Adrenal gland (tissue), 12 donors: ENCODE data around the gene TMEM97. TPM values are rescaled to one million over a fixed set of nuclear protein-coding genes. Genes with fewer than 3 reads are reported as not detected.

Experiments used
- DNase-seq, 7 donors: peaks; one replicate each; pipeline ENCODE4 v3.0.0-alpha.2; 2019 to 2020
- H3K27ac ChIP-seq, 5 donors: fragments of 200-600 bp; sonication (generic) in 4 of 5; 1 replicate in 3 of 5; 2 replicates in 2 of 5; pipeline versions ENCODE4 v1.5.1 to v1.8.0; 2016 to 2020; ENCODE audit warnings: mild to moderate bottlenecking in 1 of 5
- H3K27me3 ChIP-seq: fragments of 200-600 bp; 2 replicates; pipeline ENCODE4 v1.8.0; 2021
- H3K36me3 ChIP-seq, 2 donors: fragments of 200-600 bp; replicated peaks in 1 of 2; 1 replicate in 1 of 2; 2 replicates in 1 of 2; pipeline versions ENCODE4 v1.5.1 to v1.8.0; 2018 to 2022
- H3K4me1 ChIP-seq, 2 donors: fragments of 200-600 bp; replicated peaks in 1 of 2; 1 replicate in 1 of 2; 2 replicates in 1 of 2; pipeline versions ENCODE4 v1.5.1 to v1.8.0; 2018 to 2021
- H3K4me3 ChIP-seq, 4 donors: fragments of 200-600 bp; sonication (generic) in 3 of 4; one replicate each; pipeline ENCODE4 v1.5.1; 2016 to 2018
- H3K9me3 ChIP-seq, 3 donors: fragments of 200-600 bp; sonication (generic) in 1 of 3; replicated peaks in 1 of 3; 1 replicate in 2 of 3; 2 replicates in 1 of 3; pipeline versions ENCODE4 v1.5.1 to v1.8.0; 2016 to 2021
- CTCF ChIP-seq, 6 experiments: fragments of 450-650 bp in 4 of 6; fragments of 200-600 bp in 2 of 6; sonication (generic) in 1 of 6; IDR thresholded peaks; 1 replicate in 5 of 6; 2 replicates in 1 of 6; pipeline versions ENCODE4 v1.5.1 to v1.8.0; 2016 to 2021; ENCODE audit warnings: antibody characterized with exemption in 6 of 6, mild to moderate bottlenecking in 2 of 6, moderate library complexity in 1 of 6
- POLR2A ChIP-seq, 2 donors: fragments of 450-650 bp; IDR thresholded peaks; one replicate each; pipeline ENCODE4 v1.6.1; 2017; ENCODE audit warnings: antibody characterized with exemption in 2 of 2, mild to moderate bottlenecking in 2 of 2, moderate library complexity in 1 of 2
- WGBS, 4 donors: extraction: QIAGEN DNeasy Blood & Tissue Kit in 2 of 4; methylation state at CpG; one replicate each; pipeline versions ENCODE4 v1.1.5 to v1.1.7; 2013 to 2017; 5-methylcytosine and 5-hydroxymethylcytosine counted together
- intact Hi-C, 2 donors: fragments of 100-400 bp; cut with DNase I; formaldehyde crosslinking; loops; one replicate each; pipeline versions ENCODE4 v1.14.1 to v1.15.0; 2022 to 2023
- polyA plus RNA-seq, 3 donors: library from polyadenylated mRNA; stranded (reverse); fragments of 200-250 nt in 2 of 3; fragments of 350-450 nt in 1 of 3; fragmentation: Illumina TruSeq in 1 of 3; extraction: RNeasy Lipid Tissue Mini Kit (QIAGEN cat#74804) in 1 of 3; gene quantifications; one replicate each; pipeline ENCODE4 v1.2.3, GENCODE V29; 2013 to 2014
- total RNA-seq, 9 donors: library from RNA; depleted of rRNA in 4 of 9; stranded (reverse); fragments of >200 nt in 4 of 9; fragments of 120-200 nt in 1 of 9; fragmentation: NEBNext Ultra II Directional in 1 of 9; extraction: Animal tissue kit (Norgen Biotek cat#: 25700) in 1 of 9; gene quantifications; one replicate each; pipeline versions ENCODE4 v1.1.0 to v1.2.4, GENCODE V29; 2013 to 2023
- donor health status: healthy with polysubstance abuse.
- donor health status: Bipolar disorder and iron deficiency.
- donor health status: DM: yes; HTN: yes; CAD: no.
- donor health status: DM: no; HTN: no; CAD: no.
- donor health status: DM: no; HTN: no; CAD: no.
- donor health status: DM: yes; HTN: yes; CAD: no.

The TMEM97 gene
- total and polyA plus RNA-seq, 12 donors, result 6.5 to 779 (median 33.8) TPM

DNA sequence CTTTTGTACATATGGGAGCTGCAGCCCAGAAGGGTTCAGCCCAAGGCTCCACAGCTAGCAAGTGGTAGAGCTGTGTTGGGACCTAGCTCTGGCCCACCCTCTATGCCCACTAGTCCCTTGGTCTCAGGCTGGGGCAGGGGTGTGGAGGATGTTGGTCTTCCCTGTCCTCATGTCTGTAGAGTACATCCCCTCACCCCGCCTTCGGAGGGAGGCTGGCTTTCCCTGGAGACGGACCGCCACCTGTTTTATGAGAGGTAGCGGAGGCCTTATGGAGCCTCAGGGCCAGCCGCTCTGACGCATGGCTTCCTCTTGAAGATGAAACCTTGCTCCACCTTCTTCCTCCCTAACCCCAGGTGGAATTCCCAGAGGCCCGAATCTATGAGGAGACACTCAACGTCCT lies 25.0 kb downstream of the TMEM97 start:
- peaks cover 27 to 44% of the 10 kb centered on the region in 2 donors for H3K4me1 ChIP-seq

GRCh38 chr17:28344435-28344901 lies 25.5 kb downstream of the TMEM97 start:
- 91 to 98% (median 93%) methylated on average over 16 to 19 of the region's 19 CpGs for WGBS, 4 donors
- DNase-seq, result peak in 1 of 7 donors; percentile 56
- Histone ChIP-seq H3K27me3 (no peaks in the 10 kb centered on the region), H3K4me1 (peaks cover 27 to 43% of the 10 kb centered on the region in 2 donors), H3K4me3 (no peak overlapping the region), H3K9me3 (no peaks in the 10 kb centered on the region), H3K27ac (peak overlapping the region in 2 of 5 donors; percentile 56 to 85), H3K36me3 (peaks cover 0 to 88% of the 10 kb centered on the region in 2 donors)
- TF ChIP-seq CTCF (IDR thresholded peaks at IDR 0.05) (no peak), POLR2A (IDR thresholded peaks at IDR 0.05) (no peak)
- intact Hi-C loops, result no loop called here

More for the DNA sequence above, 25.0 kb downstream of the TMEM97 start:
- peaks cover 0 to 88% of the 10 kb centered on the region in 2 donors for H3K36me3 ChIP-seq
- H3K9me3 ChIP-seq, result no peaks in the 10 kb centered on the region
- peak in 1 of 7 donors; percentile 53 for DNase-seq
- WGBS, 4 donors, result 81 to 96% (median 92%) methylated on average over 2 to 9 of the region's 9 CpGs
- no peaks in the 10 kb centered on the region for H3K27me3 ChIP-seq
- H3K27ac ChIP-seq, result peak overlapping the region in 1 of 5 donors; percentile 56
- no peak overlapping the region for H3K4me3 ChIP-seq
- intact Hi-C loops, result no loop called here
- TF ChIP-seq POLR2A (IDR thresholded peaks at IDR 0.05), result no peak
- TF ChIP-seq CTCF (IDR thresholded peaks at IDR 0.05), result no peak

GRCh38 chr17:28345419-28346198 lies 26.6 kb downstream of the TMEM97 start:
- peak overlapping the region; percentile 64 to 93 (median 80) for H3K27ac ChIP-seq
- peaks cover 27 to 38% of the 10 kb centered on the region in 2 donors for H3K4me1 ChIP-seq
- H3K4me3 ChIP-seq, result no peak overlapping the region
- H3K36me3 ChIP-seq, result peaks cover 0 to 88% of the 10 kb centered on the region in 2 donors
- intact Hi-C loops, result no loop called here
- DNase-seq, result peak in 6 of 7 donors; percentile 47 to 82 (median 68)
- 47 to 53% (median 49%) methylated on average over 7 to 13 of the region's 13 CpGs for WGBS, 4 donors
- no peaks in the 10 kb centered on the region for H3K27me3 ChIP-seq
- TF ChIP-seq CTCF (IDR thresholded peaks at IDR 0.05) (no peak), POLR2A (IDR thresholded peaks at IDR 0.05) (no peak)
- H3K9me3 ChIP-seq, result no peaks in the 10 kb centered on the region

DNA sequence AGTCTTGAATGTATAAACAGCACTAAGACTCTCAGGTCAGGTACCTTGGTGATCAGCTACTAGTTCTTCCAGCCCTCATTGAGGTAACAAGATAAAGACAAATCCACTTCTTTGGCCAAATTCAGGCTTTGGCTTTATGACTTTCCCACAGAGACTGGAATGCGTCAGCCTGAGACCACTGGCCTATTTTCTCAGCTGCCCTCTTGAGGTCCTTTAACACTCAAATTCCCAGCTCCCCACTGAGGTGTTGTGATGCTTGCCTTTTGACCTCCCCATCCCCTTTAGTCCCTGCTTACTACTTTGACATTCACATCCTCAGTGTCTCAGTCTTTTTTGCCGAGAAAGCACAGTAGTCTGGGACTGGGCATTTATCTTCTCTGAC lies 27.2 kb downstream of the TMEM97 start:
- Histone ChIP-seq H3K27me3 (no peaks in the 10 kb centered on the region), H3K4me3 (no peak overlapping the region), H3K9me3 (no peaks in the 10 kb centered on the region), H3K4me1 (peaks cover 27 to 38% of the 10 kb centered on the region in 2 donors), H3K27ac (peak overlapping the region; percentile 64 to 93 (median 80)), H3K36me3 (peaks cover 0 to 88% of the 10 kb centered on the region in 2 donors)
- intact Hi-C loops, result no loop called here
- DNase-seq, result no peak
- WGBS, 4 donors, result 34 to 45% (median 41%) methylated on average over 2 of the region's 2 CpGs
- TF ChIP-seq POLR2A (IDR thresholded peaks at IDR 0.05), result no peak
- no peak for TF ChIP-seq CTCF (IDR thresholded peaks at IDR 0.05)
